Neutrophil (primary cell): ENCODE results near the gene EREG.

Source experiments
- H3K27ac ChIP-seq: fragments of 200-600 bp; sonication (generic); 2 replicates; pipeline ENCODE4 v1.5.1; 2016; ENCODE audit warnings: mild to moderate bottlenecking, moderate library complexity
- H3K27me3 ChIP-seq: fragments of 200-600 bp; sonication (generic); 2 replicates; pipeline ENCODE4 v1.6.0; 2016; ENCODE audit warnings: mild to moderate bottlenecking
- H3K36me3 ChIP-seq: fragments of 200-600 bp; sonication (generic); 2 replicates; pipeline ENCODE4 v1.5.1; 2017
- H3K4me1 ChIP-seq, 2 experiments: fragments of 200-600 bp in 1 of 2; sonication (generic) in 1 of 2; 1 replicate in 1 of 2; 2 replicates in 1 of 2; pipeline versions ENCODE4 v1.5.1 to v1.6.1; 2013 to 2016; ENCODE audit warnings: low read depth in 1 of 2, low read length in 1 of 2, mild to moderate bottlenecking in 1 of 2, moderate library complexity in 1 of 2; ENCODE audit not compliant: control insufficient read depth in 1 of 2, insufficient read depth in 1 of 2
- H3K4me3 ChIP-seq, 2 experiments: fragments of 200-600 bp in 1 of 2; sonication (generic) in 1 of 2; 1 replicate in 1 of 2; 2 replicates in 1 of 2; pipeline ENCODE4 v1.5.1; 2013 to 2016; ENCODE audit warnings: low read depth in 1 of 2, low read length in 1 of 2, mild to moderate bottlenecking in 1 of 2, moderate library complexity in 1 of 2
- H3K9me3 ChIP-seq: fragments of 200-600 bp; sonication (generic); 2 replicates; pipeline ENCODE4 v1.5.1; 2016
- TF ChIP-seq, protein P1 (sequence below): fragments of 200-600 bp; sonication (generic); IDR thresholded peaks from 2 replicates; pipeline ENCODE4 v1.5.1; 2016; ENCODE audit warnings: antibody characterized with exemption

EREG gene, protein sequence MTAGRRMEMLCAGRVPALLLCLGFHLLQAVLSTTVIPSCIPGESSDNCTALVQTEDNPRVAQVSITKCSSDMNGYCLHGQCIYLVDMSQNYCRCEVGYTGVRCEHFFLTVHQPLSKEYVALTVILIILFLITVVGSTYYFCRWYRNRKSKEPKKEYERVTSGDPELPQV

DNA sequence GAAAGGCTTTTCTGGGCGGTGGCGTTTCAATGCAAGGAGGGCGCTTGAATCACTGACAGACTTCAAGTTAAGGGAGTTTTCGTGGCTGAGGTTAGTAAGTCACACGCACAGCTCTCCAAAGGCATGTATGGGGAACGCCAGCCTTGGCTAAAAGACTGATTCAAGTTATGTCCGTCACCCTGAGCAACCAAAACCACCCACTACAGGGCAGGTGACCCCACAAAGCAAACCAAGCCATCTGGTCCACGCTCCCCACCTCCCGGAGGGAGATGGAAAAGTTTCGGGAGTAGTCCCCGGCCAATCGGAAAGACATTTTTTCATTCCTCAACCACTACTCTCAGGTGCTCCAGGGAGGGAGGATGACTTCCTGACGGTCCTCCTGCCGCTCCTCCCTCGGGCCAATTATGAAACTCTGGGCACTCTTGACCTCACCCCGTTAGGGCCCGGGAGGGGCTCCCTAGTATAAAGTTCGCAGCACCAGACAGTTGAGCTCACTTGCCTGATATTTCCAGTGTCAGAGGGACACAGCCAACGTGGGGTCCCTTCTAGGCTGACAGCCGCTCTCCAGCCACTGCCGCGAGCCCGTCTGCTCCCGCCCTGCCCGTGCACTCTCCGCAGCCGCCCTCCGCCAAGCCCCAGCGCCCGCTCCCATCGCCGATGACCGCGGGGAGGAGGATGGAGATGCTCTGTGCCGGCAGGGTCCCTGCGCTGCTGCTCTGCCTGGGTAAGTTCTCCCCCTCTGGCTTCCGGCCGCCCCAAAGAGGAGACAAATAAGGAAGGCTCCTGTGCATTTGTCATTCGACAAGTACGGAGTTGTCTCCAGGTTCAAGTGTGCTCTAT is at the start of gene EREG:
Gene EREG (plus strand): TSS at position 494 of the 840 bp plus-strand sequence. CDS start 164 bp downstream, at position 658.
- Histone ChIP-seq H3K4me1 (peaks cover 16 to 31% of the 10 kb centered on the region in 2 experiments), H3K9me3 (no peaks in the 10 kb centered on the region), H3K4me3 (peak within 1 kb of the TSS; percentile 32 to 55), H3K36me3 (no peaks in the 10 kb centered on the region), H3K27ac (no peak within 1 kb of the TSS), H3K27me3 (peaks cover 9% of the 10 kb centered on the region)
- TF ChIP-seq, protein P1, sequence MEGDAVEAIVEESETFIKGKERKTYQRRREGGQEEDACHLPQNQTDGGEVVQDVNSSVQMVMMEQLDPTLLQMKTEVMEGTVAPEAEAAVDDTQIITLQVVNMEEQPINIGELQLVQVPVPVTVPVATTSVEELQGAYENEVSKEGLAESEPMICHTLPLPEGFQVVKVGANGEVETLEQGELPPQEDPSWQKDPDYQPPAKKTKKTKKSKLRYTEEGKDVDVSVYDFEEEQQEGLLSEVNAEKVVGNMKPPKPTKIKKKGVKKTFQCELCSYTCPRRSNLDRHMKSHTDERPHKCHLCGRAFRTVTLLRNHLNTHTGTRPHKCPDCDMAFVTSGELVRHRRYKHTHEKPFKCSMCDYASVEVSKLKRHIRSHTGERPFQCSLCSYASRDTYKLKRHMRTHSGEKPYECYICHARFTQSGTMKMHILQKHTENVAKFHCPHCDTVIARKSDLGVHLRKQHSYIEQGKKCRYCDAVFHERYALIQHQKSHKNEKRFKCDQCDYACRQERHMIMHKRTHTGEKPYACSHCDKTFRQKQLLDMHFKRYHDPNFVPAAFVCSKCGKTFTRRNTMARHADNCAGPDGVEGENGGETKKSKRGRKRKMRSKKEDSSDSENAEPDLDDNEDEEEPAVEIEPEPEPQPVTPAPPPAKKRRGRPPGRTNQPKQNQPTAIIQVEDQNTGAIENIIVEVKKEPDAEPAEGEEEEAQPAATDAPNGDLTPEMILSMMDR = no peak

DNA sequence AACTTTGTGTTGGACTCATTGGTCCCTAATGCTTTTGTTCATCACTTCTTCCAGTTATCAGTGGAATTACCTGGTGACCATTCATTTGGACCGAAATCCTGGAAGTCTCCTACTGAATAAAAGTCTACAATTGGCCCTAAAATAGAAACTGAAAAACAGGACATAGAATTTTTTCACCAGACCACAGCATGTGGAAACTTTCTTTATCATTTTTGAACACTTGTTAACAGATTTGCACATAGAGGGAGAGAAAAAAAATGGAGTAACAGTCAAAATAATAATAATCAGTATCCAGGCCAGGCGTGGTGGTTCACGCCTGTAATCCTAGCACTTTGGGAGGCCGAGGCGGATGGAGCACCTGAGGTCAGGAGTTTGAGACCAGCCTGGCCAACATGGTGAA is 49.6 kb upstream of the EREG start:
- Histone ChIP-seq H3K9me3 (no peaks in the 10 kb centered on the region), H3K27me3 (no peaks in the 10 kb centered on the region), H3K4me3 (no peak overlapping the region), H3K4me1 (peaks cover 0 to under 1% of the 10 kb centered on the region in 2 experiments), H3K36me3 (no peaks in the 10 kb centered on the region), H3K27ac (no peak overlapping the region)
- TF ChIP-seq, protein P1 = no peak

DNA sequence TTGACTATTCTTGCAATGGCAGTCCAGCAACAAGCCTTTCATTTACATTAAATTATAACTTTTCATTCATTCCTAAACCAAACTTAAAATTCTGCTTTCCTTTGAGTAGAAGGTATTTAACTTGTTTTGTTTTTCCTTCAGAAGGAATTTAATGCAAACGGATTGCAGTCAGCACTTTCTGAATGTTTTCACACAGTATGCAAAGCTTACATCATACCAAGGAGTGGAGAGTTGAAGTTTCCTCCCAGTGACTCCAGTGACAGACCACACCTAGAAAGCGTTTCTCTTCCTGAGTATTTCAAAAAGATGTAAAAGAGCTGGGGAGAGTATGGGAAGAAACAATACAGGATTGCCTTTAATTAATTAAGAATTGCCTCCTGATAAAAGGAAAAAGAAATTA is 48.5 kb upstream of the EREG start:
- Histone ChIP-seq H3K4me1 (peaks cover 0 to 4% of the 10 kb centered on the region in 2 experiments), H3K4me3 (no peak overlapping the region), H3K27me3 (no peaks in the 10 kb centered on the region), H3K27ac (no peak overlapping the region), H3K9me3 (no peaks in the 10 kb centered on the region), H3K36me3 (no peaks in the 10 kb centered on the region)
- TF ChIP-seq, protein P1 = no peak

DNA sequence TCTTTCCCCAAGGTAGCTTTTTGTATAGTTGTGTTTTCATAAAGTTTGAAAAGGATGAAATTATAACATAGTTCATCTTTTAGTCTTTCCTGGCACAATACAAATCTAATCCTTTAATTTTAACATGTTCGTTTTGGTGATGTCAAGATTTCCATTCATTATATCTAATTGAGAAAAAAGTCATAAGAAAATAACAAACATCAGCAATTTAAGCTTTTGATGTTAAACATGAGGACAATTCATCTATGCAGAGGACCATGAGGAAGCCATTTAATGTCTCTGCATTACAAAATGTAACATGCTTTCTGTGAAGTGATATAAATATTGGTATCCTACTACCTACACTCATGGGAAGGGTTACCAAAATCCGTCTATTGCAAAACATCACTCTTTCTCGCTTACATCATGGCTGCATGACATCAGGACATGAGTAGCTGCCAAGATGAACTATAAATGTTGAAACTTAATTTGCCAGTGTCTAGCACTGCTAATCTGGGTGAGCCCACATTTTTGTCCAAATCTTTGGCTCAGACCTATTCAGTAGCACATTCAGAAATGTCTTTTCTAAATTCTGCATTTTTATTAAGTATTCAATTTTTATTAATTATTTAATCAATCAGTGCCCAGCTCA is 47.2 kb upstream of the EREG start:
- Histone ChIP-seq H3K27me3 (no peaks in the 10 kb centered on the region), H3K4me3 (no peak overlapping the region), H3K4me1 (peaks cover 0 to 4% of the 10 kb centered on the region in 2 experiments), H3K9me3 (no peaks in the 10 kb centered on the region), H3K27ac (no peak overlapping the region), H3K36me3 (no peaks in the 10 kb centered on the region)
- TF ChIP-seq, protein P1 = no peak

DNA sequence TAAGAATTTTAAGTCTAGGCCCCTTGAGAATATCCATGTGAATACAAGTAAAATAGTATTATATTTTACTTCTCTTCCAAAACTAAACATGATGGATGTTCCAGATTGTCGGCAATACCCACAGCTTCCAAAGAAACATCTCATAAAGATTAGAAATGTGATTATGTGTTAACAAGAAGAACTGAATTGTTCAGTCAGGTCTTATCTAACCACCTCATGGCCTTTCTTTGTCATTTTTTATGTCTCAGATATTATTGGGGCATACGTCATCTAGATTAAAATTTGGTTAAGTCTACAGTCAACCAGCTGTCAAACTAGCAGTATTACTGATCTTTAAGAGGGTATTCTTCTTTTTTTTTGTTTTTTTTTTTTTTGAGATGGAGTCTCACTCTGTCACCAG is 46.7 kb upstream of the EREG start:
- Histone ChIP-seq H3K27ac (no peak overlapping the region), H3K9me3 (no peaks in the 10 kb centered on the region), H3K27me3 (no peaks in the 10 kb centered on the region), H3K4me3 (no peak overlapping the region), H3K36me3 (no peaks in the 10 kb centered on the region), H3K4me1 (peaks cover 0 to 4% of the 10 kb centered on the region in 2 experiments)
- TF ChIP-seq, protein P1 = no peak
